ENCODE measurements around the gene CCDC171.

- no peak for TF ChIP-seq POLR2AphosphoS5 (IDR thresholded peaks at IDR 0.05; ENCODE audit: low read depth)
- TF ChIP-seq CTCF (IDR thresholded peaks at IDR 0.05; ENCODE audit: insufficient read depth, low read length), result no peak
Measured at GRCh38 chr9:15724016-15724415, 171.2 kb downstream of the CCDC171 start.

All from HL-60 (cell line).